HG03103 (cell line): ENCODE results near the gene IRGM.
"Not testable (repeated sequence)": the region's sequence is repeated elsewhere in the genome, so short reads cannot be mapped to it uniquely, and the experiment has no call there.

Experiments used
- ATAC-seq: cut with Tn5 transposase; IDR thresholded peaks from one replicate; pipeline ENCODE4 v1.9.1; 2021; ENCODE audit warnings: low read depth; ENCODE audit not compliant: unreplicated experiment

The IRGM gene, protein sequence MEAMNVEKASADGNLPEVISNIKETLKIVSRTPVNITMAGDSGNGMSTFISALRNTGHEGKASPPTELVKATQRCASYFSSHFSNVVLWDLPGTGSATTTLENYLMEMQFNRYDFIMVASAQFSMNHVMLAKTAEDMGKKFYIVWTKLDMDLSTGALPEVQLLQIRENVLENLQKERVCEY

GRCh38 chr5:150846308-150846653 is at the start of gene IRGM:
TSS of gene IRGM (plus strand) at chr5:150846521. CDS start at chr5:150848124, 1,603 bp downstream.
- ATAC-seq = not testable (repeated sequence)

- no peak for ATAC-seq
Measured at GRCh38 chr5:150797384-150797783, 48.9 kb upstream of the IRGM start.

DNA sequence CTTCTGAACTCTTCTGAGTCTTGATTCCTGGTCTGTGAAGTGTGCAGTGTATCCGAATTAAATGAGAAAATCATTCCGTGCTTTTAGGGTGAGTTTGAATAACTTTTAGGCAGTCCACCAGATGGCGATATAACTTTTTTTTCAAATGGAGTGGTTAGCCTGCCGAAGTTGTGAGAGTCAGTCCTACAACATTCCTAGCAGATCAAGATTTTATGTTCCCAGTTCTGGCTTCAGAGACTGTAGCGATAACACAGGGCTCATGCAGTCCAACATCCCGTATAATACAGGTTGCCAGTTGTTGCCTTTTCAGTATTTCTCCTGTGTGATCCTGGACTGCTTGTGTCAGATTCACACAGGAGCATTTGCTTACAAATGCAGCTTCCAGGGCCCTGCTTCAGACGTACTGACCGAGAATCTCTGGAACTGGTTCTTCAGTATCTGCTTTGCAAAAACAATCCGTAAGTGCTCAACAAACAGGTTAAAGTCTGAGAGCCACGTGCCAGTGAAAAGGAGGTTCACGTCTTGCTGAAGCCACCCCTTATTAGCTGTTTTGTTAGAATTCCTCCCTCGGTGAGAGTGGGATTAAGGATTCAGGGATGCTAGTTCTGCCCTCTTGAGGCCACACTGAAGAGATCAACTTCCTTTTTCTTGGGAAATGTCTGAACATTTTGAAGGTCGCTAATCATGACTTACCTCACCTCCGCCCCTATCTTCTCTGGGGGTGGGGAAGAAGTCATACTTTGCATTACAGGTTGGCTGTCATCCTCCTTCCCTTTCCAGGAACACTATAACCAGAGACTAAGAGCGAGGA is 45.0 kb upstream of the IRGM start:
- no peak for ATAC-seq

GRCh38 chr5:150804388-150804787 is 41.9 kb upstream of the IRGM start:
- ATAC-seq = no peak

DNA sequence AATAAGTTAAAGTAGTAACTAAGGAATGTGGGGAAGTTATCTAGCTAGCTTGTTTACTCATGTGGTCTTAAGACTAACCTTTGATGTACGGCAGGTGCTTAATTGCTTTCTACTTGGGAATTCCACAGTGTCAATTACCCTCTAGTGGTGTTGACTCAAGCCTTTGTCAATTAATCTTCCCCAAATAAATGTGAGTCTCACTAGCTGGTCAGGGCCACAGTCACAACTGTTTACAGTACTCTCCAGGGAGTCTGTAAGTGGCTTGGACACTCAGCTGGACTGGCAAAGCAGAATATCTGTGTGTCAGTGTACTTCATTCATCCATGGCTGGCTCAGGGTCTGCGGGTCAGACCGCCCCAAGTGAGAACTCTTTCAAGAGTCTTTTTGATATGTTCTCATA is 37.0 kb upstream of the IRGM start:
- no peak for ATAC-seq

GRCh38 chr5:150815010-150815409 is 31.3 kb upstream of the IRGM start:
- no peak for ATAC-seq

GRCh38 chr5:150816946-150817345 is 29.4 kb upstream of the IRGM start:
- no peak for ATAC-seq

GRCh38 chr5:150829744-150830143 is 16.6 kb upstream of the IRGM start:
- ATAC-seq = no peak

- ATAC-seq = not testable (repeated sequence)
Measured at GRCh38 chr5:150831821-150832220, 14.5 kb upstream of the IRGM start.

DNA sequence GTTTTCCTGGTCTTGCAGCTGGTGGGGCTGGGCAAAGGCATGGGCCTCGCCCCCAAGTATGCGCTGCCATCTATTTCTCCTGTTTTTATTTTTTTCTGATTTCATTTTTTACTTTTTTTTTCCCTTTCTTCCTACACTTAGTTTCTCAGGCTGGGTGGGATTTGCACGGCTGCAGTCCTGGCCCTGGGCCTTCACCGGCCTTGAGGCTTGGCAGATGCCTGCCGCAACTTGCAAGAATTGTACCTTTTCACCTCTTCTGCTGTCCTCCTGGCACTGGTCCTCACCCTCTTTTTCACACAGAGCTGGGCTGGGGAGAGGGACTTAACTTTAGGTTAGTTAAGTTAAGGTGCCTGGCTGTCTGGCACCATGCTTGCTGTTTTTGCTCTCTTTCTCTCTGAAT is 10.3 kb upstream of the IRGM start:
- ATAC-seq = no peak

DNA sequence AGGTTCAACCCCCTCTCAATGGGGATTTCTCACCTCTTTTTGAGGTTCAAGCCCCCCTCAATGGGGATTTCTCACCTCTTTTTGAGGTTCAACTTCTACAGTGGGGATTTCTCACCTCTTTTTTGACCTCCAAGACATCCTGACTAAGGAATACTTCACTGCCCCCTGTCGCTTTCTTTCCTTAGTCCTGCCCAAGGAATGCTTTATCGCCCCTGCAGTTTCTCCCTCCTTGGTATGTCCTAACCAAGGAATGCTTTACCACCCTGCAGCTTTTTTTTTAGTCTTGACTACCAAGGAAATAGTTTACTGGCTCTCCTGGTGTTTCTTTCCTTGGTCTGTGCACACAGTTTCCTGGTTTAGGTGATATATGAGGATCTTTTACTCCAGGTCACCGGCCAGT is 9.6 kb upstream of the IRGM start:
- no peak for ATAC-seq

DNA sequence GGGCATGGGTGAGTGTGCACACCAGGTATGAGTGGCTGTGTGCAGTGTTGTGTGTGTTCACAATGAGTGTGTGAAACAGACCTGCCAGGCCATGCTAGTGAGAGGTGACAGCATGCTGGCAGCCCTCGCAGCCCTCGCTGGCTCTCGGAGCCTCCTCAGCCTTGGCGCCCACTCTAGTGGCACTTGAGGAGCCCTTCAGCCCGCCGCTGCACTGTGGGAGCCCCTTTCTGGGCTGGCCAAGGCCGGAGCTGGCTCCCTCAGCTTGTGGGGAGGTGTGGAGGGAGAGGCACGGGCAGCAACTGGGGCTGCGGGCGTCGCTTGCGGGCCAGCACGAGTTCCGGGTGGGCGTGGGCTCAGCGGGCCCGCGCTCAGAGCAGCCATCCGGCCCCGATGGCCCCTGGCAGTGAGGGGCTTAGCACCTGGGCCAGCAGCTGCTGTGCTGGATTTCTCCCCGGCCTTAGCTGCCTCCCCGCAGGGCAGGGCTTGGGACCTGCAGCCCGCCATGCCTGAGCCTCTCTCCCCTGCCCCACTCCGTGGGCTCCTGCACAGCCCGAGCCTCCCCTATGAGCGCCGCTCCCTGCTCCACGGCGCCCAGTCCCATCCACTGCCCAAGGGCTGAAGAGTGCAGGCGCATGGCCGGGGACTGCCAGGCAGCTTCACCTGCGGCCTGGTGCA is 999 bp upstream of the IRGM start:
- not testable (repeated sequence) for ATAC-seq

- ATAC-seq = peak; percentile 87
Measured at GRCh38 chr5:150846654-150847333, 473 bp downstream of the IRGM start.

DNA sequence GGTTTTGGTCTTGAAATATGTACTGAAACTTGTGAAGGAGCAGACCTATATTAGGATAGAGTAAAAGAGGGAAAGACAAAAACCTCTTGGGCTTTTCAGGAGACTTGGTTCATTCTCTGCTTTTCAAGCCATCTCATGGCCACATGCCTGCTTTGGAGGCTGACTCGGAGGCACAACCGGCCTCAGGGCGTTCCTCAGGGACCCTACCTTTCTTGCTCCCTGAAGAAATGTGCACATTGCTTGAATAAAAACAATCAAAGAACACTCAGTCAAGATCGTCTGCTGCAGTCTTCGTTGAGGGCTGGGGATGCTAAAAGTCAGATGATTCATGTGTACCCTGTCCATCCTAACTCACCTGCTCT is 994 bp downstream of the IRGM start:
- ATAC-seq = no peak

GRCh38 chr5:150848271-150848670 is 1.9 kb downstream of the IRGM start:
- ATAC-seq = no peak

DNA sequence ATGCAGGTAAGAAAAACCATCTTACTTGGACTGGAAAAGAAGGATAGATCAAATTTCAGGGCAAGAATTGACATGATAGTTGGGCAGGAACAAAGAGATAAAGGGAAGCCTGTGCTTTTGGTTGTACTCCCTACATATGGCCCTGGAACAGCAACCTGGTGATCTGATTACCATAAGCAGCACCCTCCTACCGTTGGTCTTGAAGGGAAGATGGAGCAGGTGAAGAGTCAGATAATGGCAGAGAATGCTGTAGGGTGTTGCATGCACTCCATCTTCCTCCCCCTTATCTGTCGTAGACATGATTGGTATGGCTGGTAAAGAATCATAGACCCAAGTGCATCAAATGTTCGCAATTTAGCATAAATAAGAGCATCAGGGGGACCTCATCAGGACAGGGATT is 4.7 kb downstream of the IRGM start:
- ATAC-seq = no peak

GRCh38 chr5:150853561-150853960 is 7.2 kb downstream of the IRGM start:
- ATAC-seq = no peak

- ATAC-seq = not testable (repeated sequence)
Measured at GRCh38 chr5:150856700-150857099, 10.4 kb downstream of the IRGM start.

DNA sequence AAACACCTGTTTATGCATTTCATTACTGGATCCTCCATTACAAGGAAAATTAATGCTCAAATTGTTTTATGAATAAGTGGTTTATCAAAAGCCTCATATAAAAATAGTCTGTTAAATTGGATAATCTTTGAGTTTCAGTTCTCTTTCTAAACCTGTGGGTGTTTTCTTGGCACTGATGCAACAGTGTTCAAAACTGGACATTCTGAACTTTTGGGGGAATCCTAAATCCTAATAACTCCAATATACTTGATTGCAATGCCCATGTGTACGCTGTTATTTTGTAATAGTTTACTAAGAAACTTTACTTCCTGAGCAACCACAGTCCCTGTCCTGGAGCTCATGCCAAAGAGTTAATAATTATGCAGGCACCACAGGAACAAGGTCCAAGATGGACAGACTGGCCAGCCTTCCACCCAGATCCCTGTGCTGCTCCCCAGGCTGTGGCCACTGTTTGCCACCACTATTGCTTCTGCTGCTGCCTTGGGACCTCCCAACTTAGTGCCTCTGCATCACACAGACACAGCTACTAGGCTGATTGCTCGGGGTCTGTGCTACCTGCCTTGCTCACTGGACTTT is 14.0 kb downstream of the IRGM start:
- no peak for ATAC-seq

DNA sequence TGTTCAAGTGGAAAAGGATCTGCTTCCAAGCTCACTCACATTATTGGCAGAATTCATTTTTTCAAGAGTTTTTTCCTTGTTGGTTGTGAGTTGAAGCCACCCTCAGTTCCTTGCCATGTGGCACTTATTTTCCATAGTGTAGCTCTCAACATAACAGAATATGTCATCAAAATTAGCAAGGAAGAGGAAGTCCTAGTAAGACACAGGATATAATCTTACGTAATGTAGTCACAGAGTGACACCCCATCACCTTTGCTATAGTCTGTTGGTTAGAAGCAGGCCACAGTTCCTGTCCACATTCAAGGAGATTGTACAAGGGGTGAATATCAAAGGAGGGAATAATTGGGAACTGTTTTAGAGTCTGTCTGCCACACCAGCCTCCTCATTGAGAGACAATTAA is 15.7 kb downstream of the IRGM start:
- no peak for ATAC-seq

DNA sequence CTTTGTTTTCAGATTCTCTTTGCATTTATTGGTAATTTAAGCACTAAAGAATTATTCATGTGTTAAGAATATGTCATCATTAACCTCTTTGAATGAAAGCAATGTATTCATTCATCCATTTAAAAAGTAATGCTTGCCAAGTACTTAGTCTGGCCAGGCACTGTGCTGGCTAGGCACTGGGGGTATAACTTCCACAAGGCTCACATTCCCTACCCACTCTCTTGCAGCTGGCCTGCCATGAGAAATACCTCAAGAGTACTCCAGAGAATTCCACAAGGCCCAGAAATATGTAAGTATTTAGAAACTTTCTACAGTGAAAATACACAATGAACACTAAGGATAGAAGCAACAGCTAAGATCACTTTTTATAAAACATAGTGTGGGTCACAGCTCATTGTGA is 33.0 kb downstream of the IRGM start:
- ATAC-seq = no peak
